Measurements from ENCODE around the gene TMEM167B. TPM values are rescaled to one million over a fixed set of nuclear protein-coding genes. Genes with fewer than 3 reads are reported as not detected.

TMEM167B gene
- total and polyA plus RNA-seq, 2 of the 4 experiments (the other 2 are of a cell fraction), result 21.6 to 32.1 TPM

- H2AK9ac ChIP-seq (replicated peaks; ENCODE audit: low read depth, low read length, poor library complexity), result peak overlapping the region; percentile 67
- H3K27me3 ChIP-seq (ENCODE audit: control insufficient read depth, insufficient read depth, low read length), result peaks cover 23% of the 10 kb centered on the region
- no peak overlapping the region for H4K8ac ChIP-seq (ENCODE audit: low read depth in 2 of 2, low read length in 2 of 2)
- no peak overlapping the region for H3K4me3 ChIP-seq (ENCODE audit: insufficient read depth, low read depth, low read length)
- H4K91ac ChIP-seq (ENCODE audit: insufficient read depth, low read depth, low read length), result no peak overlapping the region
- H2BK20ac ChIP-seq (ENCODE audit: low read depth, low read length), result no peak overlapping the region
- POLR2A ChIA-PET (ENCODE audit: unreplicated experiment), result no interaction called here
- H2BK120ac ChIP-seq (ENCODE audit: low read depth, low read length), result no peak overlapping the region
- no CpG with 5 or more reads among the region's 10 CpGs for WGBS, 2 experiments (ENCODE audit: extremely low coverage in 2 of 2, insufficient read length in 1 of 2)
- intact Hi-C loops (cut with micrococcal nuclease) (loop anchor here (1.0 to 5.0 kb wide), 4 partner anchors 102 to 287 kb away; partner anchors contain the start of gene CLCC1), dilution Hi-C loops (cut with HindIII; ENCODE audit: low sequenced_read_pairs, unreplicated experiment) (no loop called here), in situ Hi-C loops (cut with MboI; ENCODE audit: low sequenced_read_pairs) (no loop called here)
- BruUV-seq (replicated peaks), result no TSS peak
- H3K4me2 ChIP-seq (ENCODE audit: low read depth, low read length), result peak overlapping the region; percentile 75
- H3K4ac ChIP-seq (ENCODE audit: low read depth, low read length), result no peak overlapping the region
- H3K56ac ChIP-seq (ENCODE audit: extremely low read depth, insufficient read depth, low read length), result no peak overlapping the region
- peak overlapping the region; percentile 75 for H2AFZ ChIP-seq (replicated peaks; ENCODE audit: low read length, poor library complexity)
- H3K79me1 ChIP-seq (ENCODE audit: low read depth in 1 of 2, low read length in 2 of 2), result no peaks in the 10 kb centered on the region
- no peak overlapping the region for H2BK15ac ChIP-seq (ENCODE audit: low read depth, low read length)
- peak overlapping the region; percentile 49; the same call in 1 of the 2 replicates for H3K23ac ChIP-seq (ENCODE audit: low read depth, low read length)
- no peak overlapping the region for H2BK5ac ChIP-seq (ENCODE audit: low read depth, low read length, poor library complexity, severe bottlenecking)
- TF ChIP-seq FOS (IDR thresholded peaks at IDR 0.05; ENCODE audit: low read depth, low read length), result no peak
- no peak for TF ChIP-seq USF2 (IDR thresholded peaks at IDR 0.05; ENCODE audit: low read depth, low read length)
- TF ChIP-seq MAZ (IDR thresholded peaks at IDR 0.05; ENCODE audit: borderline replicate concordance, low read depth, low read length), result no peak
- TF ChIP-seq CEBPB (IDR thresholded peaks at IDR 0.05; ENCODE audit: low read depth, low read length), result no peak
- TF ChIP-seq, protein P1, sequence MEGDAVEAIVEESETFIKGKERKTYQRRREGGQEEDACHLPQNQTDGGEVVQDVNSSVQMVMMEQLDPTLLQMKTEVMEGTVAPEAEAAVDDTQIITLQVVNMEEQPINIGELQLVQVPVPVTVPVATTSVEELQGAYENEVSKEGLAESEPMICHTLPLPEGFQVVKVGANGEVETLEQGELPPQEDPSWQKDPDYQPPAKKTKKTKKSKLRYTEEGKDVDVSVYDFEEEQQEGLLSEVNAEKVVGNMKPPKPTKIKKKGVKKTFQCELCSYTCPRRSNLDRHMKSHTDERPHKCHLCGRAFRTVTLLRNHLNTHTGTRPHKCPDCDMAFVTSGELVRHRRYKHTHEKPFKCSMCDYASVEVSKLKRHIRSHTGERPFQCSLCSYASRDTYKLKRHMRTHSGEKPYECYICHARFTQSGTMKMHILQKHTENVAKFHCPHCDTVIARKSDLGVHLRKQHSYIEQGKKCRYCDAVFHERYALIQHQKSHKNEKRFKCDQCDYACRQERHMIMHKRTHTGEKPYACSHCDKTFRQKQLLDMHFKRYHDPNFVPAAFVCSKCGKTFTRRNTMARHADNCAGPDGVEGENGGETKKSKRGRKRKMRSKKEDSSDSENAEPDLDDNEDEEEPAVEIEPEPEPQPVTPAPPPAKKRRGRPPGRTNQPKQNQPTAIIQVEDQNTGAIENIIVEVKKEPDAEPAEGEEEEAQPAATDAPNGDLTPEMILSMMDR (conservative IDR thresholded peaks at IDR 0.05; ENCODE audit: low read depth, low read length), result peak; percentile 45
- no peak for TF ChIP-seq POLR2A (IDR thresholded peaks at IDR 0.05; ENCODE audit: low read depth, low read length)
- TF ChIP-seq RAD21 (IDR thresholded peaks at IDR 0.05; ENCODE audit: low read length), result peak; percentile 50
- peak; percentile 37; the same call in 1 of the 2 replicates for TF ChIP-seq SMC3 (IDR thresholded peaks at IDR 0.05; ENCODE audit: low read depth, low read length)
- TF ChIP-seq CHD1 (IDR thresholded peaks at IDR 0.05; ENCODE audit: low read depth, low read length), result no peak
- DNase-seq (peak; percentile 41), ATAC-seq (ENCODE audit: low read depth) (peak; percentile 53)
- H4K20me1 ChIP-seq (ENCODE audit: insufficient read depth, low read length), result no peaks in the 10 kb centered on the region
- H2AK5ac ChIP-seq (ENCODE audit: low read depth, low read length), result no peak overlapping the region
- no peak overlapping the region for H3K9ac ChIP-seq (ENCODE audit: low read depth, low read length)
- no peak overlapping the region for H3K14ac ChIP-seq (replicated peaks; ENCODE audit: low read depth, low read length)
- peaks cover 2% of the 10 kb centered on the region; the same call in 1 of the 2 replicates for H3K4me1 ChIP-seq (ENCODE audit: control insufficient read depth, insufficient read depth, low read length)
- no peak overlapping the region for H3K27ac ChIP-seq (ENCODE audit: insufficient read depth, low read length)
- H3K36me3 ChIP-seq (ENCODE audit: control insufficient read depth, insufficient read depth, low read length), result no peaks in the 10 kb centered on the region
- H3K9me1 ChIP-seq (ENCODE audit: insufficient read depth, low read length), result no peaks in the 10 kb centered on the region
- no peaks in the 10 kb centered on the region for H3K9me3 ChIP-seq (ENCODE audit: control insufficient read depth, insufficient read depth, low read length)
- CTCF ChIA-PET, result interaction anchor here (0.7 to 2.4 kb wide), 8 partner anchors 12 to 116 kb away, joined by 3 to 13 read pairs (median 3); partner anchors contain the start of genes TAF13 and TMEM167B
- H3K18ac ChIP-seq (ENCODE audit: low read depth, low read length), result no peak overlapping the region
- no peak overlapping the region for H4K5ac ChIP-seq (ENCODE audit: low read depth, low read length)
Measured at GRCh38 chr1:109112056-109112651, 21.6 kb downstream of the TMEM167B start.
